ENCODE measurements around the gene RPN2.

RPN2 gene

GRCh38 chr20:37188787-37189186, 9.7 kb downstream of the RPN2 start:
- no peak for DNase-seq

- no peak for DNase-seq
Measured at GRCh38 chr20:37189416-37190016, 10.4 kb downstream of the RPN2 start.

GRCh38 chr20:37190354-37191112, 11.4 kb downstream of the RPN2 start:
- no peak for DNase-seq

- DNase-seq, result peak; percentile 89
Measured at GRCh38 chr20:37192137-37192854, 13.2 kb downstream of the RPN2 start.

GRCh38 chr20:37193226-37193625, 14.1 kb downstream of the RPN2 start:
- DNase-seq, result no peak

GRCh38 chr20:37193821-37194220, 14.7 kb downstream of the RPN2 start:
- no peak for DNase-seq

GRCh38 chr20:37194621-37195417, 15.7 kb downstream of the RPN2 start:
- DNase-seq, result no peak

GRCh38 chr20:37198932-37199660, 20.0 kb downstream of the RPN2 start:
- DNase-seq, result no peak

- no peak for DNase-seq
Measured at GRCh38 chr20:37200376-37200775, 21.2 kb downstream of the RPN2 start.

- DNase-seq, result no peak
Measured at GRCh38 chr20:37200926-37201826, 22.0 kb downstream of the RPN2 start.

- no peak for DNase-seq
Measured at GRCh38 chr20:37201827-37202162, 22.7 kb downstream of the RPN2 start.

GRCh38 chr20:37202267-37202943, 23.3 kb downstream of the RPN2 start:
- no peak for DNase-seq

GRCh38 chr20:37204056-37204455, 24.9 kb downstream of the RPN2 start:
- no peak for DNase-seq

- DNase-seq, result no peak
Measured at GRCh38 chr20:37205130-37205529, 26.0 kb downstream of the RPN2 start.

GRCh38 chr20:37205794-37206193, 26.7 kb downstream of the RPN2 start:
- DNase-seq, result no peak

- no peak for DNase-seq
Measured at GRCh38 chr20:37207171-37207570, 28.0 kb downstream of the RPN2 start.

GRCh38 chr20:37209193-37209592, 30.1 kb downstream of the RPN2 start:
- DNase-seq, result no peak

- DNase-seq, result no peak
Measured at GRCh38 chr20:37209661-37210314, 30.7 kb downstream of the RPN2 start.

- DNase-seq, result no peak
Measured at GRCh38 chr20:37218441-37218840, 39.3 kb downstream of the RPN2 start.

- DNase-seq, result no peak
Measured at GRCh38 chr20:37218976-37219375, 39.8 kb downstream of the RPN2 start.
